ENCODE data around the gene CDCA4. TPM values are rescaled to one million over a fixed set of nuclear protein-coding genes. Genes with fewer than 3 reads are reported as not detected.
A peak's percentile ranks its signal among the peaks of the same experiment; 100 is the strongest.
"Not testable (repeated sequence)": the region's sequence is repeated elsewhere in the genome, so short reads cannot be mapped to it uniquely, and the experiment has no call there.

CDCA4 gene
- total RNA-seq, 1 donor from 2014 or later: 46.9 TPM

DNA sequence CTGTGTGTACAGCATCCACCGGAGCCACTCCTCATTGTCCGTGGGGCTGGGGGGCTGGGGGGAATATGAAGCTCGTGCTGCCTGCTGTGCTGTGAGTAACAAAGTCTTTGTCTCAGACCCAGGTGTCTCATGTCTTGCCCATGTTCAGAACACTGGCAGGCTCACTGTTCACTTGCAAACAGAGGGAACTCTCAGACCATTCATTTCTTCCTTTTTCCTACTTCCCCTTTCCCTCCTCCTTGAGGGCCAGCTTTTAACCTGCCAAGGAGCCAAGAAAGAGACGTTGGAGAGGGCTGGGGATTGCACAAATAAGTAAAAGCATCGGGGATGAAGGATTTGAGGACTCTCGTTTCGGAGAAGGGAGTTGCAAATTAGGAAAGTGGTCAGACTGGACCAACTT lies 22.8 kb upstream of the CDCA4 start:
- H3K4me3 ChIP-seq (ENCODE audit: low read depth, low read length): no peak overlapping the region
- no peak for DNase-seq (ENCODE audit: low read depth)
- TF ChIP-seq, protein P1, sequence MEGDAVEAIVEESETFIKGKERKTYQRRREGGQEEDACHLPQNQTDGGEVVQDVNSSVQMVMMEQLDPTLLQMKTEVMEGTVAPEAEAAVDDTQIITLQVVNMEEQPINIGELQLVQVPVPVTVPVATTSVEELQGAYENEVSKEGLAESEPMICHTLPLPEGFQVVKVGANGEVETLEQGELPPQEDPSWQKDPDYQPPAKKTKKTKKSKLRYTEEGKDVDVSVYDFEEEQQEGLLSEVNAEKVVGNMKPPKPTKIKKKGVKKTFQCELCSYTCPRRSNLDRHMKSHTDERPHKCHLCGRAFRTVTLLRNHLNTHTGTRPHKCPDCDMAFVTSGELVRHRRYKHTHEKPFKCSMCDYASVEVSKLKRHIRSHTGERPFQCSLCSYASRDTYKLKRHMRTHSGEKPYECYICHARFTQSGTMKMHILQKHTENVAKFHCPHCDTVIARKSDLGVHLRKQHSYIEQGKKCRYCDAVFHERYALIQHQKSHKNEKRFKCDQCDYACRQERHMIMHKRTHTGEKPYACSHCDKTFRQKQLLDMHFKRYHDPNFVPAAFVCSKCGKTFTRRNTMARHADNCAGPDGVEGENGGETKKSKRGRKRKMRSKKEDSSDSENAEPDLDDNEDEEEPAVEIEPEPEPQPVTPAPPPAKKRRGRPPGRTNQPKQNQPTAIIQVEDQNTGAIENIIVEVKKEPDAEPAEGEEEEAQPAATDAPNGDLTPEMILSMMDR (conservative IDR thresholded peaks at IDR 0.05; ENCODE audit: low read depth, low read length): no peak

DNA sequence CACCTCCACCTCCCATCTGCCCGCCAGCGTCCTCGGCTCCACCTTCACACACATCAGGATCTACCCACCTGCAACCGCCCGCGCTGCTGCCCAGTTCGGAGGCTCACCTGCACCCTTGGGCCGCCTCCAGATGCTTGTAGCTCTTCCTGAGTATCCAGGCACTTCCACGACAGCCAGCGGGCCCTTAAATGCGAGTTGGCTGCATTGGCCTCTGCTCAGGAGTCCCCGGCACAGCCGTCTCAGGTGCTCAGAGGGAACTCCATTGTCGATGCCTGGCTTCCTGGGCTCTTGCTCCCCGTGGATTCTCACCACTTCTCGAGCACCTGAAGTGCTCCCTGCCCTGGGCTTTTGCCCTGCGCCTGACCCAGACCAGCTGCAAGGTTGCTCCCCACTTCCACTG lies 21.9 kb upstream of the CDCA4 start:
- no peak for DNase-seq (ENCODE audit: low read depth)
- H3K4me3 ChIP-seq (ENCODE audit: low read depth, low read length): no peak overlapping the region
- TF ChIP-seq, protein P1 (conservative IDR thresholded peaks at IDR 0.05; ENCODE audit: low read depth, low read length): no peak

DNA sequence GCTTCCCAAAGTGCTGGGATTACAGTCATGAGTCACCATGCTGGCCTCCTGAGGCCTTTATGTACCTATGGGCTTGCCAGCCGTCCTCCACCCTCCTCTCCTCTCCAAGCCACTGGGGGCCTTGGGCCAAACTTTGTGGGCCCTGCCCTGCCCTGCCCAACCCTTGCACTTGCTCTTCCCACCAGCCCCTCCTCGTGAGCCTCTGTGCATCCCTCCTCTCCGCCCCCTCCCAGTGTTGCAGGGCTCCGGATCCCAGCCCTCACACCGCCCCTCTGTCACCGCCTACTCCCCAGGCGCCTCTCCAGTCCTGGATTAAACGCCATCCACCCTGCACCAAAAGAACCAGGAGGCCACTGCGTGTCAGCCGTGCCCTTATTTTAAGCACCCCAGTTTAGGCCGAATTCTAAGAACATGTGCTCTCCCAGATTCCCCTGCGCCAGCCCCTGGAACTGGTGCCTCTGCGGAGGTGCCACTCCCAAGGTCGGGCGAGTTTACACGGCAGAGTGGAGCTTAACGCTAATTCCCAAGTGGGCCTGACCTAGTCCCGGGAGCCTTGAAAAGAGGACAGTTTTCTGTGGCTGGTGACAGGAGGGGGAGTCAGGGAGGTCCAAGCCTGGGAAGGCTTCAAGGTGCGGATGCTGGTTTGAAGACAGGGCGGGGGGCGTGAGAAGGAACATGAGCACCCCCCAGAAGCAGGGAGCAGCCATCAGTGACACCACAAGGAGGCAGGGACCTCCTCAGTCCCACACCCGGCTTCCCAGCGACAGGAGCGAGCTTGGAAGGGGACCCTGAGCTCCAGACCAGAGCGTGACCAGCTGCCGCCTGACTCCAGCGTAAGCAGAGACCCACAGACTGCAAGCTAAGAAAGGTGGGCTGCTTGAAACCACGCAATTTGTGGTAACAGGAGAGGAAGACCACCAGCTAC lies 21.2 kb upstream of the CDCA4 start:
- DNase-seq (ENCODE audit: low read depth): no peak
- TF ChIP-seq, protein P1 (conservative IDR thresholded peaks at IDR 0.05; ENCODE audit: low read depth, low read length): no peak
- no peak overlapping the region for H3K4me3 ChIP-seq (ENCODE audit: low read depth, low read length)

DNA sequence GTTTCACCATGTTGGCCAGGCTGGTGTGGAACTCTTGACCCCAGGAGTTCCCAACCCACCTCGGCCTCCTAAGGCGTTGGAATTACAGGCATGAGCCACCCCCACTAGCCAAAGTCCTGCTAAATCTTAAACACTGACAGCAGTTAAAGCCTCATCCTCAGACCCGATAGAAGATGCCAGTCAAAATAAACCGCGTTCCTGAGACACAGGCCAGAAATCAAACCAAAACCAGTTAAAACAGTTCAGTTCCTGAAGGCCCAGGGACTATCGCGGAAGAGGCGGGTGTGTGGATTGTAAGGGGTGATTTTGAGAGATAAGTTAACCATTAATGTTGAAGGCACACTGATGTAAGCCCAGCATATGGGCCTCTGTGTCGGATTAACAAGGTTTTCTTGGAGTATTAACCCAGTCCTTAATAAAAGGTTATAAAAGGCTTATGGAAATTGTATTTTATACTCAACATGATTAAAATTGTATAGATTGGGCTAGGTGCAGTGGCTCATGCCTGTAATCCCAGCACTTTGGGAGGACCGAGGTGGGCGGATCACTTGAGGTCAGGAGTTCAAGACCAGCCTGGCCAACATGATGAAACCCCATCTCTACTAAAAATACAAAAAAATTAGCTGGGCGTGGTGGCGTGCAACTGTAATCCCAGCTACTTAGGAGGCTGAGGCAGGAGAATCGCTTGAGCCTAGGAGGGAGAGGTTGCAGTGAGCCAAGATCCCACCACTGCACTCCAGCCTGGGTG lies 18.7 kb upstream of the CDCA4 start:
- TF ChIP-seq, protein P1 (conservative IDR thresholded peaks at IDR 0.05; ENCODE audit: low read depth, low read length): no peak
- peak overlapping the region; percentile 16 for H3K4me3 ChIP-seq (ENCODE audit: low read depth, low read length)
- DNase-seq (ENCODE audit: low read depth): no peak

DNA sequence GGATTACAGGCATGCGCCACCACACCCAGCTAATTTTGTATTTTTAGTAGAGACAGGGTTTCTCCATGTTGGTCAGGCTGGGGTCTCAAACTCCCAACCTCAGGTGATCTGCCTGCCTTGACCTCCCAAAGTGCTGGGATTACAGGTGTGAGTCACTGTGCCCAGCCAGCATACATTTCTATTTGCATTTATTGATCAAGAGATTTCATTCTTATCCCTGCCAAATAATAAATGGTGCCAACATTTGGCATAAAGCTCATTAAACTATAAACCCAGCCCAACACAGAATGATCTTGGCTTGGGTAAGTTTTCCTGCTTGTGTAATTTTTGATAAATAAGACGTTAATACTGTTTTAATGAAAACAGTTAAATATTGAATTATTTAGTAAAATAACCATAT lies 14.7 kb upstream of the CDCA4 start:
- not testable (repeated sequence) for DNase-seq (ENCODE audit: low read depth); H3K4me3 ChIP-seq (ENCODE audit: low read depth, low read length)

DNA sequence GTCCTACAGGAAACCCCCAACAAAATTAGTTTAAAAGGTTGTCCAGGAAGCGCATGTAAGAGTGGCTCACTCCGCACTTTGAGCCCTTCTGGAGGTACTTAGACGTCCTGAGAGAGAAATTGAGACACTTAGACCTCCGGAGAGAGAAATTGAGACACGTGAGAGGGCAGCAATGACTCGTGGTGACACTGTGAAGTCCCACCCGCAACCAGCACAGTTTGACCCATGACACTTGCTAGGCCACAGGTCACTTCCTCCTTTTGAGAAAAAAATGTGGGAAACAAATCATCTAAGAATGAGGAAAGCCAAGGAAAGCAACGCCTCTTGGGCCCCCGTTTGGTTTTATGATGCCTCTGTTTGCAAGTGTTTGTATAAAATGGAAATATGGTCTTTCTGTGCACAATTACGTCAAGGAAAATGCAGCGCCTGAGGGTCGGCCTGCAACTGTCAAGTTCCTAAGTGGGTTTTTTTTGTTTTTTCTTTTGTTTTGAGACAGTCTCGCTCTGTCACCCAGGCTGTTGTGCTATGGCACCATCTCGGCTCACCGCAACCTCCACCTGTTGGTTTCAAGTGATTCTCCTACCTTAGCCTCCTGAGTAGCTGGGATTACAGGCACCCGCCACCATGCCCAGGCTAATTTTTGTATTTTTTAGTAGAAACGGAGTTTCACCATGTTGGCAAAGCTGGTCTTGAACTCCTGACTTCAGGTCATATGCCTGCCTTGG lies 13.6 kb upstream of the CDCA4 start:
- DNase-seq (ENCODE audit: low read depth): no peak
- peak overlapping the region; percentile 59 for H3K4me3 ChIP-seq (ENCODE audit: low read depth, low read length)
- TF ChIP-seq, protein P1 (conservative IDR thresholded peaks at IDR 0.05; ENCODE audit: low read depth, low read length): no peak

DNA sequence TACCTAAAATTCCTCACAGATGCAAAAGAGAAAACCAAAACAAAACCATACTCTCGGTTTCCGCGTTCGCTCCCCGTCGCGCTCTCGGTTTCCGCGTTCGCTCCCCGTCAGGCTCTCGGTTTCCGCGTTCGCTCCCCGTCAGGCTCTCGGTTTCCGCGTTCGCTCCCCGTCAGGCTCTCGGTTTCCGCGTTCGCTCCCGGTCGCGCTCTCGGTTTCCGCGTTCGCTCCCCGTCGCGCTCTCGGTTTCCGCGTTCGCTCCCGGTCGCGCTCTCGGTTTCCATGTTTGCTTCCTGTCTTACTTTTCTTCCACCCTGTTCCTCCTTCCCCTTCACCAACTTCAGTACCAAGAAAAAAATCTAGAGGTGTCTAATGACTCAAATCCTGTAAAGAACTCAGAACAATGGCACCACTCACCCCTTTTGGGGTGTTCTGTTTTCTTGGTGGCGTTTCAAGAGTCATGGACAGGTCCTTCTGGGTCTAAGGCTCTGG lies 12.6 kb upstream of the CDCA4 start:
- not testable (repeated sequence) for DNase-seq (ENCODE audit: low read depth)

DNA sequence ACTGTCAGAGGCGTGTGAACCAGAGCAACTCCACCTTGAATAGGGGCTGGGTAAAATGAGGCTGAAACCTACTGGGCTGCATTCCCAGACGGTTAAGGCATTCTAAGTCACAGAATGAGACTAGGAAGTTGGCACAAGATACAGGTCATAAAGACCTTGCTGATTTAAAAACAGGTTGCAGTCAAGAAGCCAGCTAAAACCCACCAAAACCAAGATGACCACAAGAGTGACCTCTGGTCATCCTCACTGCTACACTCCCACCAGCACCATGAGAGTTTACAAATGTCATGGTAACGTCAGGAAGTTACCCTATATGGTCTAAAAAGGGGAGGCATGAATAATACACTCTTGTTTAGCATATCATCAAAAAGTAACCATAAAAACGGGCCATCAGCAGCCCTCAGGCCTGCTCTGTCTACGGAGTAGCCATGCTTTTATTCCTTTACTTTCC lies 11.6 kb upstream of the CDCA4 start:
- not testable (repeated sequence) for DNase-seq (ENCODE audit: low read depth)
- H3K4me3 ChIP-seq (ENCODE audit: low read depth, low read length): peak overlapping the region; percentile 59

More for the DNA sequence above, 12.6 kb upstream of the CDCA4 start:
- peak overlapping the region; percentile 59 for H3K4me3 ChIP-seq (ENCODE audit: low read depth, low read length)
